GM12801 (cell line): ENCODE measurements around the gene PHF20.

ENCODE experiments used
- TF ChIP-seq, protein P1 (sequence below): IDR thresholded peaks from one replicate; pipeline ENCODE4 v1.5.1; 2011; ENCODE audit warnings: control low read depth; ENCODE audit not compliant: insufficient read length; ENCODE audit errors: extremely low read depth

Gene PHF20

DNA sequence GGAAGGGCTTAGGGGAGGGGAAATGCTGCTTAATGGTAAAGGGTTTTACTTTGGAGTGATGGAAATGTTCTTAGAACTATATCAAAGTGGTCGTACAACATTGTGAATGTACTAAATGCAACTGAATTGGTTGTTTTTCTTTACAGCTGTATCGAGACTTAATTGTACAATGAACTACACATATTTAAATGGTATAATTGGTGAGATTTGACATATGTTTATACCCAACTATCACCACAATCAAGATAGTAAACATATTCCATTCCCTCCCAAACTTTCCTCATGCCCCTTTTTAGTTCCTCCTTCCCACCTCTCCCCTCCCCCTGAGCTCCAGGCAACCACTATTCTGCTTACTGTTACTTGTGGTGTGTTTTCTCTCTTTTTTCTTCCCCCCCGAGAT, 138.4 kb downstream of the PHF20 start:
- TF ChIP-seq, protein P1, sequence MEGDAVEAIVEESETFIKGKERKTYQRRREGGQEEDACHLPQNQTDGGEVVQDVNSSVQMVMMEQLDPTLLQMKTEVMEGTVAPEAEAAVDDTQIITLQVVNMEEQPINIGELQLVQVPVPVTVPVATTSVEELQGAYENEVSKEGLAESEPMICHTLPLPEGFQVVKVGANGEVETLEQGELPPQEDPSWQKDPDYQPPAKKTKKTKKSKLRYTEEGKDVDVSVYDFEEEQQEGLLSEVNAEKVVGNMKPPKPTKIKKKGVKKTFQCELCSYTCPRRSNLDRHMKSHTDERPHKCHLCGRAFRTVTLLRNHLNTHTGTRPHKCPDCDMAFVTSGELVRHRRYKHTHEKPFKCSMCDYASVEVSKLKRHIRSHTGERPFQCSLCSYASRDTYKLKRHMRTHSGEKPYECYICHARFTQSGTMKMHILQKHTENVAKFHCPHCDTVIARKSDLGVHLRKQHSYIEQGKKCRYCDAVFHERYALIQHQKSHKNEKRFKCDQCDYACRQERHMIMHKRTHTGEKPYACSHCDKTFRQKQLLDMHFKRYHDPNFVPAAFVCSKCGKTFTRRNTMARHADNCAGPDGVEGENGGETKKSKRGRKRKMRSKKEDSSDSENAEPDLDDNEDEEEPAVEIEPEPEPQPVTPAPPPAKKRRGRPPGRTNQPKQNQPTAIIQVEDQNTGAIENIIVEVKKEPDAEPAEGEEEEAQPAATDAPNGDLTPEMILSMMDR, result no peak

DNA sequence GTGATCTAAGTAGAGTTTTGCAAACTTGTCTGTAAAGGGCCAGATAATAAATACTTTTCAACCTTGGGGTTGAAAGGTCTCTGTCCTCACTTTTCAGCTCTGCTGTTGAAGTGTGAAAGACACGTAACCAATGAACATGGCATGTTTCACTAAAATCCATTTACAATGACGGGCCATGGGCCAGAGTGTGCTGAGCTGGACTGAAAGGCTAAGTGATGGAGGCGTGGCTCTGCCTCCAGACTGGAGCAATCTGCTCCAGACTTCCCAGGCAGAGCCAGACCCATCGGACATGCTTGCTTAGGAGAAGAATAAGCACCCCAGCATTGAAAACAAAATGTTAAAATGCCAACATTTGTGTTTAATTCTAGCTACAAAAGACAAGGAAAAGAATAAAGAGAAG, 141.1 kb downstream of the PHF20 start:
- TF ChIP-seq, protein P1, result no peak

DNA sequence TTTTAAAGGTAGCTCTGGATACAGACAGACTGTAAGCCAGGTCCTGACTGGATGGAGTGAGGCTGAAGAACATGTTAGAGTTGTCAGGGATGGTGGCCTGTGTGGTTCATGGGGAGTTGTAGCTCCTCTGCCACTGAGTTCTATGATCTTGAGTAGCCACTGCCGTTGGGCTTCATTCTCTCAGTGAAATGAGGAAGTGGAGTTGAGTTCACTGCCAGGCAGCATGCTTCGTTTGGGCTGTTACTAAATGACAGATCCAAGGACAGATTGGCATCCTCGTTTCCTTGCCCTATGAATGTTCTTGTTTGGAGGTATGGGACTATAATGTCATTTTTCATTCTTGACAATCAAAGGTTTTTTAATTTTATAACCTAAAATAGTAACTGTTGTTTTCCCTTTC, 145.3 kb downstream of the PHF20 start:
- TF ChIP-seq, protein P1, result no peak

DNA sequence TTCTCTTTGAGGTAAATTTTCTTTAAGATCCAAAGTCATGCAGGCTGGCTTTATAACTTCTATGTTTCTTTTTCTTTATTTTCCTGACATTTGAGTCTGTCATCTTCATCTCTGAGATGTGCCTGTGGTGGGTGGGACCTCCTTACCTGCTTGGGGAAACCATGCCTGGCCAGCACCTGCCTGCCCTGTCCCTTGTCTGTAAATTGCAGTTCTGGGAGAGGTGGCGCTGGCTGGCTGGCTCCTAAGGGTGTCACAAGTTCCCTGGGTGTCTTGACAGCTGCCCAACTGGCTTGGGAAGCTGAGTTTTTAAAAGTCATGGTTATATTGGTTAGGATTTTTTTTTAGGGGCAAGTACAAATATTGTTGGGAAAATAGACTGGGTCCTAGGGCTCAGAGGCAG, 146.2 kb downstream of the PHF20 start:
- TF ChIP-seq, protein P1, result no peak

DNA sequence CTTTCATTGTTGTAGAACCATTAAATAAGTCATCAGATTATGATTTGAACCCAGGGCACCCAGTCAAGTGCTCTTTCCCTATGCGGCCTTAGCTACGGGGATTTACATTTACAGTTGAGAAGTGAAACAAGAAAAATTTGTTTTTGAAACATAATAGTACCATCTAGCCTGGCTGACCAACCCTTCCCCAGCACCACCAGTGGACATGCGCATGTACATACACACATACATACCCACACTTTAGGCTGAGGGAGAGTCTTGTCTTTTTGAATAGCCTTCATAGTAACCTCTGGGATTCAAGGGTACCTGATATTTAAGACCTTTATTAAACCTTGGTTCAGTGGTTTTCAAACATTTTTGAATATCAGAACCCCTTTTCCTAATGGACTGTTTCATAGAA, 148.7 kb downstream of the PHF20 start:
- TF ChIP-seq, protein P1, result no peak

DNA sequence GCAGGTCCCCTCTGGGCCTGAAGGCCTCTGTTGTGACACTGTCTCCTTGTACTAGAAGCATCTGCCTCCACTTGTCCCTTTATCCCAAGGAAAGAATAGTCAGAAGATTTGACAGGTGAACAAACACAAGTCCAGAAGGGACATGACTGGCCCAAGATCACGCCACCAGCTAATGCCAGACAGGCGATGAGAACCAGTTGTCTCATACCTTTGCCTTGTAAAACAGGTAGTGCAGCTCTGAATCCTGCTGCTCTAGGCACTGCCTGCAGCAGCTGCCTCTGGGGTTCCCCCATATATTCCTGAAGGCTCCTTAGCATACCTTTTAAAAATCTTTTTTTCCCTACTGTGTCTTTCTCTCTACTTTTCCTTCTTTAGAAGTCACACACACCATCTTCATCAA, 157.5 kb downstream of the PHF20 start:
- TF ChIP-seq, protein P1, result no peak

DNA sequence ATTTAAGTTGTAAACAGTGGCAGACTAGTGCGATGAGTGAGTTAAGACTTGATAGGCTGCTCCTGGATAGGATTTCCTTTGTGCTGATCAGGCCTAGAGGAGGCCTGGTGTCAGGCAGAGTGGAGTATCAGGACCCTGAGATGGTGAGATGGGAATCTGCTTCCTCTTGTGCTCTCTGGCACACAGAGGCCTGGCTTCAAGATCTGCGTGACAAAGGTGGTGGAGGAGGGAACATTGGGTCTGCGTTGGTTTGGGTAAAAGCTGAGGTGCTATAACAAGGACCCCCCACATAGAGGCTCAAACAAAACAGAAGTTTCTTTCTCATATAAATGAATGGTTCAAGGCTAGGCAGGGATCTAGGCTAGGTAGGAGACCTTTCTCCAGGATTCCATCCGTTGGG, 162.2 kb downstream of the PHF20 start:
- TF ChIP-seq, protein P1, result no peak

DNA sequence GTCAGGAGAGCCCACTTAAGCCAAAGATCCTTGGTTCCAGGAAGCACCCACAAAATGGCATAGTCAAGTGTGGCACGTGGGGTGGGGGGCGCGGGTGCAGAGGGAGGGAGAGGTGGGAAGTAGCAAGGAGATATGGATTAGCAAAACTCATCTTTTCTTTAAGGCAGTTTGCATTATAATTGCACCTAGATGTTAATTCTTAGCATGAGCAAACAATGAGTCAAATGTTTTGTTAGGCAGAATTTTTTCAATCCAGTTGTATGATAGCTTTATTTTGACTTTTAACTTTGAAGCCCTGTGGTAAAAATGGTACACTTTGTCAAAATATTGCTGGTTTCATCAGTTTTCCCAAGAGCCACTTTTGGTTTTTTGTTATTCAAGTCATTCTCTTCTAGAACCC, 167.4 kb downstream of the PHF20 start:
- TF ChIP-seq, protein P1, result no peak
